Central memory CD8-positive, alpha-beta T cell (primary cell): ENCODE results near the gene C1QB.
A peak's percentile ranks its signal among the peaks of the same experiment; 100 is the strongest.

Source experiments
- ATAC-seq: fragments of 150-1000 bp; cut with Tn5 transposase; replicated peaks from 2 replicates; pipeline ENCODE4 v1.10.0; 2022; ENCODE audit warnings: mild to moderate bottlenecking, moderate FRiP score, moderate number of reproducible peaks; ENCODE audit not compliant: poor library complexity, severe bottlenecking; ENCODE audit errors: extremely low read depth
- DNase-seq, 2 donors: peaks; one replicate each; pipeline ENCODE4 v3.0.0; 2021; ENCODE audit warnings: low spot score in 2 of 2
- H3K27ac Mint-ChIP-seq: one replicate; pipeline ENCODE4 v1.8.0; 2022; ENCODE audit warnings: low read depth, mild to moderate bottlenecking, moderate library complexity, mixed read lengths
- H3K27me3 Mint-ChIP-seq: one replicate; pipeline ENCODE4 v1.8.0; 2022; ENCODE audit warnings: mixed read lengths
- H3K36me3 Mint-ChIP-seq: one replicate; pipeline ENCODE4 v1.8.0; 2022; ENCODE audit warnings: mild to moderate bottlenecking, moderate library complexity, mixed read lengths; ENCODE audit not compliant: insufficient read depth
- H3K4me1 Mint-ChIP-seq: one replicate; pipeline ENCODE4 v1.8.0; 2022; ENCODE audit warnings: mixed read lengths
- H3K4me3 Mint-ChIP-seq: one replicate; pipeline ENCODE4 v1.8.0; 2022; ENCODE audit warnings: mild to moderate bottlenecking, moderate library complexity, mixed read lengths
- H3K9me3 Mint-ChIP-seq: one replicate; pipeline ENCODE4 v1.8.0; 2022; ENCODE audit warnings: mixed read lengths

C1QB gene

DNA sequence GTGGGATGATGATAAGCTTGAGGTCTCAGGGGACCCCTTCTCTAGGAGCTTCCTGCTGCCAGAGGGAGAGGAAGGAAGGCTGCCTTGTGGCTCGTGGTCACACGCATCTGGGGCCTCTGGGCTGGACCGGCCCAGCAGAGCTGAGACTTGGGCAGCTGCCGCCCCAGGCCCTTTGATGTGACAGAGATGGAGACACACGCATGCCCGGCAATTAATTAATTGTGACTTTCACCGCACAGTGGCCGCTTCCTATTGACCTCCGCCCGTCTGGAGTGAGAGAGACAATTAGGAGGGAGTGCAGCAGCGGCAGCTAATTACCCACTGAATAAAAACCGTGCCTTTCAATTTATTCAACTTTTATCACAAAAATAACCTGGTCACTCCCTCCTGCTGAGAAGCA, 33.2 kb upstream of the C1QB start:
- Mint-ChIP-seq H3K9me3 (no peaks in the 10 kb centered on the region), H3K4me3 (no peak overlapping the region), H3K36me3 (no peaks in the 10 kb centered on the region), H3K4me1 (no peaks in the 10 kb centered on the region), H3K27ac (no peak overlapping the region), H3K27me3 (peaks cover 88% of the 10 kb centered on the region)
- DNase-seq (no peak), ATAC-seq (no peak)

DNA sequence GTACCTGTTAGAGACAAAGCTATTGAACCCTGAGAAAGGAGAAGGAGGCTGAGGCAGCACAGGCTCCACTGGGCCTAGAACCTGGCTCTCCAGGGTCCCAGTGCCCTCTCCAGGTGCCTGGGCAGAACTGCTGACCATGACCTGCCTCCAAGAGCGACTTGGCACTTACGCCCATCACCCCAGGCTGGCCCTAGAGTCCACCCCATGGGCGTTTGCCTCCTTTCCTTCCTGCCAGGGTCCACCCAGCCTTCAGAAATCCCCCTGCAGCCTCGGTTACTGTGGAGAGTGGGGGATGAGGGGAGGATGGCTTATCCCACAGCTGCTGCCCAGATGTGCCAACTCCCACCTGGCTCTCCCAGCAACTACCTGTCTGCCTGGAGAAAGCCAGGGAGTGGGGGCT, 31.3 kb upstream of the C1QB start:
- no peak overlapping the region for H3K4me3 Mint-ChIP-seq
- ATAC-seq (no peak), DNase-seq (no peak)
- no peaks in the 10 kb centered on the region for H3K9me3 Mint-ChIP-seq
- no peaks in the 10 kb centered on the region for H3K4me1 Mint-ChIP-seq
- no peak overlapping the region for H3K27ac Mint-ChIP-seq
- H3K36me3 Mint-ChIP-seq, result no peaks in the 10 kb centered on the region
- H3K27me3 Mint-ChIP-seq, result peaks cover 88% of the 10 kb centered on the region

DNA sequence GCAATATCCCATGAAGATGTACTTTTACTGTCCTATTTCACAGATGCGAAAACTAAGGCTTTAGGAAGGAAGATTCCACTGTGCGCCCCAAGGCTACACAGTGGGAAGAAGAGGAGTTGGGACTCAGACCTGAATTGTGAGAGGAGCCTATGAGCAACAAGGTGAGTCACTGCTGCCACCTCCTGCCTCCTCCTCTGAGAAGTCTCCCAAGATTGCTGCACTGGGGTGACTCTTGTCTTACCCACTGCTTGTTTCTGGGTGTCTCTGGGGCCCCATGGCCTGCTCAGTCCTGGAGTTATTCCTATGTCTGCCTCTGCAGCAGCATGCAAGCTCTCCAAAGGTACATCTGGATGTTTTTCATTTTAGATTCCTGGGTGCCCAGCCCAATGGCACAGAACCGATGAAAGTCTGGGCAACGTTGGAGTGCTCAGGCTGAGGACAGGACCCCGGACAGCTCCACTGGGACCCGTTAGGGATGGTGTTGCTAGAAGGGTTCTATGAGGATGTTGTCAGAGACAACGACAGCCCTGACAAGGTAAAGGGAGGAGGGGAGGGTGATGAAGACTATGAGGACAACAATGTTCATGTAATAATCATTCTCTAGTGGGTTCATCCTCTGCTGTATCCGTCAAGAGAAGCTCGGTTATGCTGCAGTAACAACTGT, 27.6 kb upstream of the C1QB start:
- no peaks in the 10 kb centered on the region for H3K36me3 Mint-ChIP-seq
- peaks cover 92% of the 10 kb centered on the region for H3K27me3 Mint-ChIP-seq
- no peak overlapping the region for H3K4me3 Mint-ChIP-seq
- no peaks in the 10 kb centered on the region for H3K4me1 Mint-ChIP-seq
- H3K9me3 Mint-ChIP-seq, result no peaks in the 10 kb centered on the region
- no peak overlapping the region for H3K27ac Mint-ChIP-seq
- ATAC-seq (no peak), DNase-seq (no peak)

DNA sequence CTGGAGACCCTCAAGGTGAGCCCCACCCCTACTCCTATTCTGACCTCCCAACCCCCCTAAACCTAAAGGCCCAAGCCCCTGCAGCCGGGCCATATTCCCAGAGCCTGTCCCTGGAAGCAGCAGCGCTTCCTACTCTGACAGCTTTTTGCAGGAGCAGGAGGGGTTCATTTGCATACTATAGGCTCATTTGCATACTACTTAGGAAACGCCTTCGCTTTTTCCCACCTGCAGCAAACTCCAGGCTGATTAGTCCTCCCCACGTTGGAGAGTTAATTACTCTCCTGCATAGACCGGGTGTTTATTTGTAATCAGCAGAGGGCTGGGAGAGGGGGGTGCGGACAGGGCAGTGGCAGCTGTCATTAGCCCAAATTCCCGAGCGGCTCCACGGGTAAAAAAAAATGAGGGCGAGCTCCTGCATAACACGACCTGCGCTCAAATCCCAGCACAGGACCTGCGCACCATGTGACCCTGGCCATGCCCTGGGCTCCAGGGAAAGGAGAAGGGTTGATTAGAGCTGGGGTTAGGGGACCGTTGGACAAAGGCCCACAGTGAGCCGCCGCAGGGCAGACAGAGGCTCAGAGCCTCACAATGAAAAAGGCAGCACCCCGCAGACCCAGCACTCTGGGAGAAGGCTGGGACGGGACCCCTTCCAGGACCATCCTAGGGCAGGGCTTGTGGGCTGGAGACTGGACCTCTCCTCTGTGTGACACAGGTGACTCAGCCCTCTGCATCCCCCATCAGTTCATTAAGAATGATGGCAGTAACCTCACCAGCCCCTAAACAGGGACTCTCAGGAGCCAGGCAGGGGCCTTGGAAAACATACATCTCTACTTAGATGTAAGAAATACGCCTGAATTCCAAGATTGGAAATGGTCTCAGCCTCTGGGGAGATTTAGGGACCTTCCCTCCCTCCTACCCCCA, 26.5 kb upstream of the C1QB start:
- DNase-seq, result no peak

DNA sequence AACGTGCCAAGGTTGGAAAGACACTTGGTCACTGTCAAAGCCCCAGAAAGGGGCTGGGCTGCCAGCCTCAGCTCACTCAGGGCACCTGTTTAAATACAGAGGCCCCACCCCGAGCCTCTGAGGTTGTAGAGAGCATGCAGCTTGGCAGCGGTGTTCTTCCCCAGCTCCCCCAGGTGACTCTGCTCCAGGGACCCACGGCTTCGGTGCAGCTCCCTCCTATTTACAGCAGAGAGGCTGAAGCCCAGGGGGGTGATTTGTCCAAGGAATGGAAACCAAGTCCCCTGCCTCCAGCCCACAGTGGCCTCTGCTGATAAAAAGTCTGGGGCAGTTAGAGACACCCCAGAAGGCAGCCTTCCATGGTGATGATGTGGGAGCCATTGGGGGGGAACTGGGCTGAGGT, 25.7 kb upstream of the C1QB start:
- Mint-ChIP-seq H3K27me3 (peaks cover 84% of the 10 kb centered on the region), H3K4me1 (no peaks in the 10 kb centered on the region), H3K4me3 (no peak overlapping the region), H3K9me3 (no peaks in the 10 kb centered on the region), H3K27ac (no peak overlapping the region), H3K36me3 (no peaks in the 10 kb centered on the region)
- ATAC-seq (no peak), DNase-seq (no peak)

More for the DNA sequence above, 26.5 kb upstream of the C1QB start:
- H3K4me3 Mint-ChIP-seq, result no peak overlapping the region
- no peak overlapping the region for H3K27ac Mint-ChIP-seq
- no peaks in the 10 kb centered on the region for H3K4me1 Mint-ChIP-seq
- no peak for ATAC-seq
- H3K27me3 Mint-ChIP-seq, result peaks cover 91% of the 10 kb centered on the region
- H3K9me3 Mint-ChIP-seq, result no peaks in the 10 kb centered on the region
- H3K36me3 Mint-ChIP-seq, result no peaks in the 10 kb centered on the region

DNA sequence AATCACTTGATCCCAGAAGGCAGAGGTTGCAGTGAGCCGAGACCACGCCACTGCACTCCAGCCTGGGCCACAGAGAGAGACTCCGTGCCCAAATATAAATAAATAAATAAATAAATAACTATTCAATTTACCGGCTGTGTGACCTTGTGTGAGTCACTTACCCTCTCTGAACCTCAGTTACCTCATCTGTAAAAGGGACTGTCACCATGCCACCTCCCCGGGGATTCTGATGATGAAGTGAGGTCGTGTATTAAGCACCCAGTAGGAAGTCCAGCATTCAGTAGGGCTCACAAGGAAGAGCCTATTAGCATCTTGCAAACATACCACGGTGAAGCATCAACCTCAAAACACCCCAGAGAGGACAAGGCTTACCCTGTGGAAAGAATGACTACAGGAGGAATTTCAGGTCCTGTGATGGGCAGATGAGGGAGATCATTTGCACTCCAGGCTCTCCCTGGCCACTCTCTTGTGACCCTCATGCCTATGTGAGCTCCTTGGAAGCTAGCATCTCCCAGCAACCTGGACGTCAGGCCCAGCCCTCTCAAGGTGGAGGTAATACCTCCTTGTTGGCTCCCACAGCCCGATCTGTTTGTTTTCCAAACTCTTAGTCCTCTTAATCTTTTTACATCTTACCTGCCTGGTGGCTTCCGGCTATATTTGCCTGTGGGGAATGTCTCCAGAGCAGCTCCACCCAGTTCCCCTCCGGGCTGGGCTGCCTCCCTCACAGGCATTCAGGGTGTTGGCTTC, 24.2 kb upstream of the C1QB start:
- ATAC-seq (no peak), DNase-seq (no peak)
- H3K27ac Mint-ChIP-seq, result no peak overlapping the region
- H3K4me3 Mint-ChIP-seq, result no peak overlapping the region
- H3K9me3 Mint-ChIP-seq, result no peaks in the 10 kb centered on the region
- no peaks in the 10 kb centered on the region for H3K36me3 Mint-ChIP-seq
- H3K27me3 Mint-ChIP-seq, result peaks cover 68% of the 10 kb centered on the region
- no peaks in the 10 kb centered on the region for H3K4me1 Mint-ChIP-seq

DNA sequence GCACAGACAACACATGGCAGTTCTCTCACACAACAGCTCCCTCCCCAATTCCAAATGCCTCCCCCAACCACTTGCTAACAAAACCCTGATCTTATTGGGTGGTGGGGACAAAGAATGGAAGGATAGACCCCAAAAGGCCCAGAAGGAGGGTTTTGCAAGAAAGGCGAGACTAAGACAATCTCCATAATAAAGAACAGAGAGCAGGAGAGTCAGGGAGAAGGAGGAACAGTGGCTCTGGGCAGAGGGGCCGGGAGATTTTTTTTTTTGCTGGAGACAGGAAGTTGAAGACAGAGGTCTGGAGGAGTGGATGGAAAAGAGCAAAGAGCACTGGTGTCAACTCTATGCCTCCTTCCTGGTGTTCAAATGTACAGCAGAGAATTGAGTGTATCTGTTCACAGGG, 23.1 kb upstream of the C1QB start:
- no peaks in the 10 kb centered on the region for H3K9me3 Mint-ChIP-seq
- ATAC-seq, result no peak
- H3K27me3 Mint-ChIP-seq, result peaks cover 58% of the 10 kb centered on the region
- H3K4me3 Mint-ChIP-seq, result no peak overlapping the region
- no peak overlapping the region for H3K27ac Mint-ChIP-seq
- H3K4me1 Mint-ChIP-seq, result no peaks in the 10 kb centered on the region
- H3K36me3 Mint-ChIP-seq, result no peaks in the 10 kb centered on the region
- no peak for DNase-seq

DNA sequence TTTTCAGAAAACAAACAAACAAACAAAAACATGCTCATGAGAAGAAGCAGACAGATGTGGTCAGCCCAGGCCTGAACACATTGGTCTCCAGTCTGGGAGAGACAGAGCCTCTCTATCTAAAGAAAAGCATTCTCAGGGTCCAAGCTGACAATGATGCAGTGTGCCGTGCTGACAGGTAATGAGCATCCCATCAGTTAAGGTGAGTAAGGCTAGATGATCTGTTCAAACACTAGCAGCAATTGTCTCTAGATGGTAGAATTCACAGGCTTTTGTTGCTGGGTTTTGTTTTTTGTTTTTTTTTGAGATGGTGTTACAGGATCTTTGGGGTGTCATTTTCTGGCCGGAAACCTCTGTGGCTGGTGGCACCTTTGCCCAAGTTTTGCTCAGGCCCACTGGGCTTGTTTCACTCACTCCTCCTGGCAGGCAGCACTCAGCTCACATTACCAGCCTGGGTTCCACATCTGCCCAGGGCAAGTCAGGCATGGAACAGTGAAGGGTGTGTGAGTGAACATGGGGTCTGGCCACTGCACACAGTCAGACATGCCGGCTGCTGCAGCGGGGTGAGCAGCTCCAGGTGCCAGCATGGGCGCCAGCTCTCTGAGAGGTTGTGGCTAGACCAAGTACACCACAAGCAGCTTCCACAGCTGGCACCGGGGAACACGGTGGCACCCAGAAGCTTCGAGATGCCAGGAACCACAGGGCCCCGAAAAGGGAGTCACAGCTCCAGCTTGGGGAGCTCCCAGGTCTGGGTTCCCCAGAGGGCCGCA, 19.2 kb upstream of the C1QB start:
- Mint-ChIP-seq H3K36me3 (no peaks in the 10 kb centered on the region), H3K27me3 (peaks cover 35% of the 10 kb centered on the region), H3K4me3 (no peak overlapping the region), H3K4me1 (no peaks in the 10 kb centered on the region), H3K9me3 (no peaks in the 10 kb centered on the region), H3K27ac (no peak overlapping the region)
- DNase-seq, result no peak
- peak; percentile 43 for ATAC-seq

DNA sequence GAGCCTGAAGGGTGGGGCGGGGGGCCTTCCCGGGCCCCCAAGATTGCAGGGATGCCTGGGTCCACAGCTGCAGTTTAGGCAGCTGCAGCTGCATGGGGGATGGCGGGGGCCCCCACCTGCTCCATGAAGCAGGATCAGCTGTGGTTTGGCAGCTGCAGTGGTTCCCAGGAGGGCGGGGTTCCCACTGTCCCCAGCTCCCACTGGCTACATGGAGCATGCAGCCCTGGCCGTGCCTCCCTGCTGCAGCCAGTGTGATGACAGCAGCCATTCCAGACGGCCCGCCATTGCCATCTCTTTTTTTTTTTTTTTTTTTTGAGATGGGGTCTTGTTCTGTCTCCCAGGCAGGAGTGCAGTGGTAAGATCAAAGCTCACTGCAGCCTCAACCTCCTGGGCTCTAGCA, 17.6 kb upstream of the C1QB start:
- H3K4me1 Mint-ChIP-seq, result no peaks in the 10 kb centered on the region
- no peak for ATAC-seq
- no peak overlapping the region for H3K4me3 Mint-ChIP-seq
- no peak for DNase-seq
- H3K9me3 Mint-ChIP-seq, result no peaks in the 10 kb centered on the region
- no peak overlapping the region for H3K27ac Mint-ChIP-seq
- peaks cover 19% of the 10 kb centered on the region for H3K27me3 Mint-ChIP-seq
- H3K36me3 Mint-ChIP-seq, result no peaks in the 10 kb centered on the region

DNA sequence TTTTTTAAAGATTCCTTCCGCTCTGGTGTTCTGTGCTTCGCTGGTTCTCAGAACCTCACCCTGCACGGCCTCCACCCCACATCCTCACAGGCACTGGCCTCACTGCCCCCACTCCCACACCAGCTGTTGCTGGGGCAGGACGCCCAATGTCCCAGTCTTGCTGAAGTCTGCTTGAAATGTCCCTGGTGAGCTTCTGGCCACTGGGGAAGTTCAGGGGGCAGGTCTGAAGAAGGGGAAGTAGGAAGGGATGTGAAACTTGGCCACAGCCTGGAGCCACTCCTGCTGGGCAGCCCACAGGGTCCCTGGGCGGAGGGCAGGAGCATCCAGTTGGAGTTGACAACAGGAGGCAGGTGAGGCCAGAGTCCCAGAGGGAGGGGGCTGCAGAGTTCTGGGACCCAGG, 16.7 kb upstream of the C1QB start, which contains the start of gene C1QA:
Gene C1QA, plus strand, starts transcription at position 276 of the 400 bp plus-strand sequence. CDS start 989 bp downstream, outside the sequence.
- Mint-ChIP-seq H3K4me3 (no peak within 1 kb of the TSS), H3K9me3 (no peaks in the 10 kb centered on the region), H3K27ac (no peak within 1 kb of the TSS), H3K27me3 (peaks cover 16% of the 10 kb centered on the region), H3K4me1 (no peaks in the 10 kb centered on the region), H3K36me3 (no peaks in the 10 kb centered on the region)
- no peak for ATAC-seq
- no peak for DNase-seq

DNA sequence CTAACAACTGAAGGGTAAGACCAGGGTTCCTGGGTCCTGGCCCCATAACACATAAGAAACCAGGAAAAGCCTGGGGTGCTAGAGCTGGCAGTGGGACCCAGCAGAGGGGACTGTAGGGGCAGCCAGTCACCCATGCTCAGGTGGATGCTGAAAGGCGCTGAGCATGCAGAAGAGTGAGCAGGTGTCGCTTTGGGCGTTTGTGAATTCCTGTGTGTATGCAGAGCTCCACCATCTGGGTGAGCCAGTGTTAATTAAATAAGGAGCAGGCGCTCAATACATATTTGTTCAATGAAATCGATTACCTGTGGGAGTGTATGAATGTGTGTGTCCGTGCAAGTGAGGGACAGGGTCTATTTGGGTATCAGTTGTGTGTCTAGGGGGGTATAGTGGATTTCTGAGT, 16.1 kb upstream of the C1QB start:
- Mint-ChIP-seq H3K36me3 (no peaks in the 10 kb centered on the region), H3K9me3 (no peaks in the 10 kb centered on the region), H3K4me1 (no peaks in the 10 kb centered on the region), H3K27me3 (peaks cover 16% of the 10 kb centered on the region), H3K4me3 (no peak overlapping the region), H3K27ac (no peak overlapping the region)
- DNase-seq (no peak), ATAC-seq (no peak)

DNA sequence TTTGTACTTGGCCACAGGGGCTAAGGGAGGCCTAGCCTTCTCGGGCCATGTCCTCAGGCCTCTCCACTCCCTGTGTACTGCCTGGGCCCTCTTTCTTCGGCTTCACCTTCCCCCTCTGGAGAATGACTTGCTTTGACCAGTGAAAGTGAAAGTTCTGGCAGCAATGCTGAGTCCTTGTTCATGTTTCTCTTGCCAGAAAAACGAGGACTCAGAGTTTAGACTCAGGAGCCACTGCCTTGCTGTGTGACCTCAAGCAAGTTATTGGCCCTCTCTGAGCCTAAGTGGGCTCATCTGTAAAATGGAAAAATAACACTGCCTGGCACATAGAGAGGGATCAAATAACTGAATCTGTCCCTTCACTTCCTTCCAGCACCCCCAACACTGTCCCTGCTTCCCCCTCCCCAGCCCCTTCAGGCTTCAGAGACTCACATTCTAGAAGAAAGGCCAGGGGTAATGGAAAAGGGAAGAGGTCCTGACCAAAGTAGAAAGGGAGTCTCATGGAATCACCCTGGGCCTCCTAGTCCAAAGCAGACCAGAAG, 15.1 kb upstream of the C1QB start:
- H3K36me3 Mint-ChIP-seq, result no peaks in the 10 kb centered on the region
- no peaks in the 10 kb centered on the region for H3K4me1 Mint-ChIP-seq
- ATAC-seq (no peak), DNase-seq (no peak)
- no peak overlapping the region for H3K27ac Mint-ChIP-seq
- H3K9me3 Mint-ChIP-seq, result no peaks in the 10 kb centered on the region
- peaks cover 25% of the 10 kb centered on the region for H3K27me3 Mint-ChIP-seq
- no peak overlapping the region for H3K4me3 Mint-ChIP-seq
